Endodermal cell (in vitro differentiated cells): ENCODE measurements around the gene NINJ2. TPM values are rescaled to one million over a fixed set of nuclear protein-coding genes. Genes with fewer than 3 reads are reported as not detected.

Experiments
- DNase-seq: peaks from one replicate; pipeline ENCODE4 v3.0.0-alpha.2; 2017
- H3K27ac ChIP-seq: 2 replicates; pipeline ENCODE4 v1.5.1; 2013; ENCODE audit warnings: mild to moderate bottlenecking, low read depth, low read length, moderate library complexity
- H3K27me3 ChIP-seq: 2 replicates; pipeline ENCODE4 v1.6.1; 2013; ENCODE audit warnings: mild to moderate bottlenecking, low read length, moderate library complexity; ENCODE audit not compliant: insufficient read depth, control insufficient read depth, poor library complexity, severe bottlenecking
- H3K36me3 ChIP-seq: 2 replicates; pipeline ENCODE4 v1.7.0; 2013; ENCODE audit warnings: mild to moderate bottlenecking, low read length, moderate library complexity; ENCODE audit not compliant: control insufficient read depth, insufficient read depth
- H3K4me1 ChIP-seq: one replicate; pipeline ENCODE4 v1.7.0; 2013; ENCODE audit warnings: low read length; ENCODE audit not compliant: control insufficient read depth, insufficient read depth
- H3K4me3 ChIP-seq: 2 replicates; pipeline ENCODE4 v1.5.1; 2013; ENCODE audit warnings: mild to moderate bottlenecking, low read length, moderate library complexity
- H3K9ac ChIP-seq: 2 replicates; pipeline ENCODE4 v1.6.1; 2013; ENCODE audit warnings: mild to moderate bottlenecking, low read length, moderate library complexity; ENCODE audit not compliant: poor library complexity, severe bottlenecking; ENCODE audit errors: extremely low read depth
- H3K9me3 ChIP-seq: 2 replicates; pipeline ENCODE4 v1.6.1; 2013; ENCODE audit warnings: mild to moderate bottlenecking, low read length, moderate library complexity; ENCODE audit not compliant: control insufficient read depth
- H3K27ac Mint-ChIP-seq: 2 replicates; pipeline ENCODE4 v1.8.0; 2020; ENCODE audit warnings: mixed read lengths
- H3K27me3 Mint-ChIP-seq: 2 replicates; pipeline ENCODE4 v1.8.0; 2021; ENCODE audit warnings: mild to moderate bottlenecking, mixed read lengths; ENCODE audit not compliant: insufficient read depth
- H3K36me3 Mint-ChIP-seq: 2 replicates; pipeline ENCODE4 v1.8.0; 2020; ENCODE audit warnings: low read depth, mixed read lengths
- H3K4me1 Mint-ChIP-seq: 2 replicates; pipeline ENCODE4 v1.8.0; 2020; ENCODE audit warnings: mixed read lengths
- H3K4me3 Mint-ChIP-seq: 2 replicates; pipeline ENCODE4 v1.8.0; 2020; ENCODE audit warnings: mild to moderate bottlenecking, moderate library complexity, mixed read lengths
- H3K9me3 Mint-ChIP-seq: 2 replicates; pipeline ENCODE4 v1.8.0; 2020; ENCODE audit warnings: mild to moderate bottlenecking, mixed read lengths
- CTCF ChIP-seq: fragments of 200-600 bp; sonication (generic); conservative IDR thresholded peaks from 2 replicates; pipeline ENCODE4 v1.5.0; 2021; ENCODE audit warnings: antibody characterized with exemption, mild to moderate bottlenecking
- WGBS, 2 experiments: methylation state at CpG; one replicate each; pipeline versions ENCODE4 v1.1.5 to v1.1.7; 2013; ENCODE audit warnings: missing lambda C conversion rate in 2 of 2, mixed read lengths in 1 of 2; ENCODE audit not compliant: insufficient coverage in 1 of 2, insufficient read length in 1 of 2; 5-methylcytosine and 5-hydroxymethylcytosine counted together
- total RNA-seq, 2 donors: library from RNA; stranded (reverse); fragmentation: NEBNext Ultra II Directional in 1 of 2; extraction: Animal tissue kit (Norgen Biotek cat#: 25700) in 1 of 2; gene quantifications; 2 replicates in 1 of 2; 3 replicates in 1 of 2; pipeline ENCODE4 v1.2.1, GENCODE V29; 2021

NINJ2 gene
- total RNA-seq, 2 donors from 2014 or later = 0.73 to 5.1 TPM

- H3K4me3 Mint-ChIP-seq = no peak overlapping the region
- peaks cover 7% of the 10 kb centered on the region for H3K4me1 Mint-ChIP-seq
- no peak overlapping the region for H3K27ac Mint-ChIP-seq
- Histone ChIP-seq H3K9ac (no peak overlapping the region), H3K27me3 (no peaks in the 10 kb centered on the region), H3K36me3 (peaks cover 50% of the 10 kb centered on the region), H3K4me3 (no peak overlapping the region), H3K9me3 (peaks cover 17% of the 10 kb centered on the region), H3K27ac (no peak overlapping the region), H3K4me1 (no peaks in the 10 kb centered on the region)
- H3K9me3 Mint-ChIP-seq = peaks cover 24% of the 10 kb centered on the region
- TF ChIP-seq CTCF = no peak
- peaks cover 81% of the 10 kb centered on the region for H3K36me3 Mint-ChIP-seq
- 89 to 91% methylated on average over 7 of the region's 7 CpGs for WGBS, 2 experiments
- H3K27me3 Mint-ChIP-seq = no peaks in the 10 kb centered on the region
- DNase-seq = no peak
Measured at GRCh38 chr12:535396-535795, 127.8 kb downstream of the NINJ2 start.

GRCh38 chr12:534216-534615 lies 129.0 kb downstream of the NINJ2 start:
- H3K9ac ChIP-seq = no peak overlapping the region
- no peak overlapping the region for H3K27ac ChIP-seq
- Mint-ChIP-seq H3K27ac (peak overlapping the region; percentile 74), H3K4me3 (no peak overlapping the region), H3K9me3 (peaks cover 30% of the 10 kb centered on the region), H3K4me1 (peaks cover 3% of the 10 kb centered on the region), H3K36me3 (peaks cover 79% of the 10 kb centered on the region), H3K27me3 (no peaks in the 10 kb centered on the region)
- H3K9me3 ChIP-seq = peaks cover 28% of the 10 kb centered on the region
- DNase-seq = no peak
- H3K4me1 ChIP-seq = no peaks in the 10 kb centered on the region
- no peak for TF ChIP-seq CTCF
- H3K4me3 ChIP-seq = no peak overlapping the region
- no peaks in the 10 kb centered on the region for H3K27me3 ChIP-seq
- H3K36me3 ChIP-seq = peaks cover 52% of the 10 kb centered on the region
- 96% methylated on average over 12 to 14 of the region's 14 CpGs for WGBS, 2 experiments

- peaks cover 52% of the 10 kb centered on the region for H3K36me3 ChIP-seq
- Mint-ChIP-seq H3K27ac (peak overlapping the region; percentile 35), H3K9me3 (peaks cover 35% of the 10 kb centered on the region), H3K36me3 (peaks cover 79% of the 10 kb centered on the region), H3K4me3 (no peak overlapping the region), H3K4me1 (peaks cover 3% of the 10 kb centered on the region), H3K27me3 (no peaks in the 10 kb centered on the region)
- 91 to 94% methylated on average over 11 to 14 of the region's 14 CpGs for WGBS, 2 experiments
- peaks cover 33% of the 10 kb centered on the region for H3K9me3 ChIP-seq
- TF ChIP-seq CTCF = no peak
- no peak overlapping the region for H3K4me3 ChIP-seq
- no peak for DNase-seq
- H3K27me3 ChIP-seq = no peaks in the 10 kb centered on the region
- H3K27ac ChIP-seq = no peak overlapping the region
- no peaks in the 10 kb centered on the region for H3K4me1 ChIP-seq
- no peak overlapping the region for H3K9ac ChIP-seq
Measured at GRCh38 chr12:533718-534117, 129.5 kb downstream of the NINJ2 start.
